ENCODE measurements around the gene IRF1.

IRF1 gene

DNA sequence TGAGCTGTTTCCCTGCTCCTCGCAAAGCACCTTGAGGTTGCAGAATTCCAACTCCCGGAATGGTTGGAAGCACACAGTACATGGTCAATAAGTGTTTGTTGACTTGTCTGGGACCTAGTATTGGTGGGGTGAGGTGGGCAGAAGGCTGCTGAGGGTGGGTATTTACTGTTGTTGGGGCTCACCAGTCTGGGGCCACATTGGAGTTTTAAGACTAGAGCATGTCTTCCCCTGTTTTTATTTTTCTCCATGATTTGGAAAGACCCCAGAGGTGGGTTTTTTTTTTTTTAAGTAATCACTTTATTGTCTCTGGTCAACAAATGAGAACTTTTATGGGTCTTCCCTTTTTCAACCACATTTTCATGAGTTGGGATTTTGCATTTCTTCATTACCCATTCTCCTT is 55.1 kb downstream of the IRF1 start:
- DNase-seq, result no peak

DNA sequence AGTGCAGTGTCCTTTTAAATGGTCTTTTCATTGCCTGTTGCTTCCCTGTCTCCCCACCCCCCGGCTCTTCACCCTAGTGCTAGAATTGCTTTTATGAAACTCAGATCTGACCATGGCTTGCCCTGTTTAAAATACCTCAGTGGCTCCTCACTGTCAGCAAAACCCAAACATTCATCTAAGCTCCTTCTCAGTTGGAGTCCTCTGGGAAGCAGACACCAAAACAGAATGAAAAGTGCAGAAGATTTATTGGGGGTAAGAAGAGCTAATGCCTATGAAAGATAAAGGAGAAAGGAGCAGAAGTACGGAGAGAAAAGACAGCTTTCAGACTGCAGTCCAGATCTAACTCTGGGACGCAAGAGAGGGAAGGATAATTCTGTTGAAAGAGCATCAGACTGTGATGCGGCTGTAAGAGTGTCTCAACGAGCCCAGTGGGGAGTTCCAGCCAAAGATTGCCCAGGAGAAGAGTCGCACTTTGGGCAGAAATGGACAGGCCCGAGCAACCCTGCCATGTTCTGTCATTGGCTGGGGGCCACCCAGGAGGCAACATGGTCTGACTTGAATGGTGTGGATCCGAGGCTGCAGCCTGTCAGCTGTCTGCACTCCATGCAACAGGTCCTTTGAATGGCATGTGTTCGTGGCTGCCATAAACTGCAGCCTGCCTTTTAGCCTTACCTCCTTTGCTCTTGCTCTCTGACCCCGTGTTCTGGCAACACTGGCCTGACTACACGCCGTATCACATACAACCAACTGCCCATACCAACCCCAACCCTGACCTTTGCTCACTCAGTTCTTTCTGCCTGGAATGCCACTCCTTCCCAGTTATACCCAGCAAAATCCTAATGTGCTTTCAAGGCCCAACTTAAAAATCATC is 55.9 kb downstream of the IRF1 start:
- DNase-seq, result no peak

DNA sequence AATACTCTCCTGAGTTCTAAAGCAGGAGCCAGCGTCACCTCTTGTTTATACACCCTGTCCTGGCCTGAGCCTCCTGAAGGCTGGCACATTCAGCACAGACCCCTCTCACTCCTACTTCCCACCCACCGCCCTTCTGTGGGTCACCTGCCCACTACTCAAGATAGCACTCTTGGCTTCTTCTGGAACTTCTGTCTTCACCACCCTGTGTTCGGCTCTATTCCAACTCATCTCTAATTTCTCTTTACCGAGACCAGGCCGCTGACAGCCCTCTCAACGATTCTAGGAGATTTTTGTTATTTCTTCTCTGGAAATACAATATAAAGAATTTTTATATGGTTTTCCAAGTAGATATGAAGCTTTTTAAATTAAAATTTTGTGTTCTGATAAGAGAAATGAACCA is 57.4 kb downstream of the IRF1 start:
- DNase-seq, result no peak

DNA sequence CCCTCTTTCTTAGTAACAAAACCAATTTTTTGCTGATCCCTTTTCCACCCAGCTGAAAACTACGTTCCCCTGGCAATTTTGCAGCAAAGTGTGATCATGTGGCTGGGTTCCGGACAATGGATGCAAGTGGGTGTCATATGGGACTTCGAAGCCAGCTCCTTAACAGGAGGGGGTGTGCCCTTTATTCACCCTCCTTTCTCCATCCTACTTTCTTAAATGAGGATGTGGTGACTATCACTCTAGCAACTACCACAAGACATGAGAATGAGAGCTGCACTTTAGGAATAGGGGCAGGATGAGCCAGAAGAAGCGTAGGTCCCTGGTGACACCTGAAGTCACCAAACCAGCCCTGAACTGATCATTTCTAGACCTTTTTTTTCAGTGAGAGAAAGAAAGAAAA is 58.9 kb downstream of the IRF1 start:
- DNase-seq, result no peak

All from activated naive CD4-positive, alpha-beta T cell (primary cell).